ENCODE results near the gene PPM1F.

The PPM1F gene

DNA sequence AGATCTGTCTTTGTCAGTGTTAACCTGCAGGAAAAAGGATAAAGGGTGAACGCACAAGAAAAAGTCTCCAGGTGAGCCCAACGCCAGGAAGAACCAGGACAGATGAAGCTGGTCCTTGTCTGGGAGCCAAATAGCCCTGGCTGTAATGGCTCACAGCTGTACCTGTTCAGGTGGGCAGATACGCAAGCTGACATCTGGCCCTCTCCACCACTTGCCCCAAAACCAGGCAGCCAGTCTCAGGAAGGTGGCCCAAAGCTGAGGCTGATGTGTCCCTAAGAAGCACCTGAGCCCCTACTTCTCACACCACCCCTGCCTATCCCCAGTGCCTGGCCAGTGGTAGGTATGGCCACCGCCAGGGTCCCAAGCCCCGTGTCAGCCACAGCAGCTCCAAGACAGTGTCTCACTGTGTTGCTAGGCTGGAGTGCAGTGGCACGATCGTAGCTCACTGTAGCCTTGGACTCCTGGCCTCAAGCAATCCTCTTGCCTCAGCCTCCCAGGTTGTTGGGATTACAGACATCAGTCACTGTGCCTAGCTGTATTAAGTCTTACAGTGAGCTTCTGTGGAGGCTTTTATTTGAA is 15.1 kb upstream of the PPM1F start:
- no peaks in the 10 kb centered on the region for H3K4me1 ChIP-seq (ENCODE audit: control insufficient read depth, insufficient read depth, low read depth, low read length)
- no peak overlapping the region for H4K91ac ChIP-seq (ENCODE audit: low read length)
- no peak overlapping the region for H2AFZ ChIP-seq (ENCODE audit: low read depth, low read length)
- H3K27me3 ChIP-seq (ENCODE audit: control insufficient read depth in 1 of 2, insufficient read depth in 1 of 2, low read length in 2 of 2), result no peaks in the 10 kb centered on the region
- H3K4me2 ChIP-seq (ENCODE audit: low read length, poor library complexity, severe bottlenecking), result no peak overlapping the region
- no peak overlapping the region for H3K4me3 ChIP-seq (ENCODE audit: insufficient read depth in 1 of 2, low read depth in 1 of 2, low read length in 2 of 2)
- no peak overlapping the region for H2AK5ac ChIP-seq (ENCODE audit: low read length, severe bottlenecking)
- peaks cover 18% of the 10 kb centered on the region for H3K79me1 ChIP-seq (replicated peaks; ENCODE audit: low read length, poor library complexity, severe bottlenecking)
- no peaks in the 10 kb centered on the region for H3K9me3 ChIP-seq (ENCODE audit: control insufficient read depth, low read length)
- no peak overlapping the region for H3K18ac ChIP-seq (ENCODE audit: low read depth in 1 of 2, low read length in 2 of 2)
- no peak overlapping the region for H2BK120ac ChIP-seq (ENCODE audit: low read depth, low read length)
- 96% methylated on average over 7 of the region's 7 CpGs for WGBS
- no peak overlapping the region for H2BK15ac ChIP-seq (ENCODE audit: low read depth, poor library complexity, severe bottlenecking)
- H3K14ac ChIP-seq (ENCODE audit: low read length in 2 of 2), result no peak overlapping the region
- no peak overlapping the region for H2BK12ac ChIP-seq (ENCODE audit: low read length in 2 of 2)
- no peak overlapping the region for H3K27ac ChIP-seq (ENCODE audit: low read length, poor library complexity, severe bottlenecking)
- H3K36me3 ChIP-seq (ENCODE audit: control insufficient read depth in 1 of 2, insufficient read depth in 2 of 2, low read depth in 1 of 2, low read length in 2 of 2), result peaks cover 88 to 94% of the 10 kb centered on the region in 2 experiments
- H3K23ac ChIP-seq (ENCODE audit: low read length in 2 of 2), result no peak overlapping the region
- H3K4ac ChIP-seq (ENCODE audit: low read depth in 1 of 2, low read length in 2 of 2), result no peak overlapping the region
- no peak overlapping the region for H4K8ac ChIP-seq (ENCODE audit: low read length)
- no peak for DNase-seq
- H3K9ac ChIP-seq (ENCODE audit: low read length), result no peak overlapping the region
- H2BK5ac ChIP-seq (ENCODE audit: low read depth, low read length, poor library complexity, severe bottlenecking), result no peak overlapping the region

DNA sequence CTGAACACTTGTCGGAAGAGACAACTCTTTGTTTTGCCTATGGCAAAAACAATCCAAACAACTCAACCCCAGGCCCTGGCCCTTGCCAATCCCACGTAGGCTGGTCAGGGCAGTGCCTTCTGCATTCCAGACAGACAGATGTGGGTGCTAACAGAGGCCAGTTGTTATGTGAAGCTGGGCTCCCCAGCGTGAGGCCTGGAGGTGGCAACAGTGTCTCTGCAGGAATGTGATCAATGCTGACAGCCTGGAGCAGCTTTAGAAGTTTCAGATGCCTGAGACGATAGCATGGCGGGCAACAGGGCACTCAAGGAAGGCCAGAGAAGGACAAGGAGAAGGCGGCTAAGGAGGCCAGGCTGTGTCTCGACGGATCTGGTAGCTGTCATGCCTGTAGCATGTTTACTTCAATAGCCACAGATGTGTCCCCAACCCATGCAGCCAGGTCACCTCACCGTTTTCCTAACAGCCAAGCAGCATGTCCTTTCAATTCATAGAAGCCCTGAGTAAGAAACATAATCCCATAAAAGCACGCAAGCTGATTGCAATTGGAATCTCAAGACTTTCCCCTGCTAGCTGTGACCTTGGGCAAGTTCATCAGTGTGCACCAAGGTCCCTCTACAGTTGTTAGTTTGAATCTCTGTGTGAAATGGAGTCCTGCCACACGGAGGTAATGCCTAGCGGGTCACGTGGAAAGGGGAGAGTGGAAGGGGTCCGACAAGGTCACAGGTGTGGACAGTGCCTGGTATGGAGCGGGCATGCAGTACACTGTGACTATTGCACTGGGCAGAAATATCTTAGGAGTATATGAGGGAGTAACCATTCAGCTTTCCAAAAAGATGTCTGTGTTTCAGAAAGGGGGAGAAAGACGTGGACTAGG is 14.2 kb upstream of the PPM1F start:
- H2BK15ac ChIP-seq (ENCODE audit: low read depth, poor library complexity, severe bottlenecking), result no peak overlapping the region
- H3K9me3 ChIP-seq (ENCODE audit: control insufficient read depth, low read length), result no peaks in the 10 kb centered on the region
- H3K36me3 ChIP-seq (ENCODE audit: control insufficient read depth in 1 of 2, insufficient read depth in 2 of 2, low read depth in 1 of 2, low read length in 2 of 2), result peaks cover 89 to 94% of the 10 kb centered on the region in 2 experiments
- H3K23ac ChIP-seq (ENCODE audit: low read length in 2 of 2), result no peak overlapping the region
- H2BK120ac ChIP-seq (ENCODE audit: low read depth, low read length), result no peak overlapping the region
- no peak overlapping the region for H2BK12ac ChIP-seq (ENCODE audit: low read length in 2 of 2)
- no peak overlapping the region for H3K14ac ChIP-seq (ENCODE audit: low read length in 2 of 2)
- no peaks in the 10 kb centered on the region for H3K4me1 ChIP-seq (ENCODE audit: control insufficient read depth, insufficient read depth, low read depth, low read length)
- no peak overlapping the region for H3K27ac ChIP-seq (ENCODE audit: low read length, poor library complexity, severe bottlenecking)
- H3K18ac ChIP-seq (ENCODE audit: low read depth in 1 of 2, low read length in 2 of 2), result no peak overlapping the region
- H2AK5ac ChIP-seq (ENCODE audit: low read length, severe bottlenecking), result no peak overlapping the region
- no peak overlapping the region for H2BK5ac ChIP-seq (ENCODE audit: low read depth, low read length, poor library complexity, severe bottlenecking)
- no peak overlapping the region for H2AFZ ChIP-seq (ENCODE audit: low read depth, low read length)
- no peak overlapping the region for H4K8ac ChIP-seq (ENCODE audit: low read length)
- H3K79me1 ChIP-seq (replicated peaks; ENCODE audit: low read length, poor library complexity, severe bottlenecking), result peaks cover 14% of the 10 kb centered on the region
- no peak overlapping the region for H3K4me2 ChIP-seq (ENCODE audit: low read length, poor library complexity, severe bottlenecking)
- H3K4me3 ChIP-seq (ENCODE audit: insufficient read depth in 1 of 2, low read depth in 1 of 2, low read length in 2 of 2), result no peak overlapping the region
- no peaks in the 10 kb centered on the region for H3K27me3 ChIP-seq (ENCODE audit: control insufficient read depth in 1 of 2, insufficient read depth in 1 of 2, low read length in 2 of 2)
- 97% methylated on average over 16 of the region's 16 CpGs for WGBS
- no peak overlapping the region for H4K91ac ChIP-seq (ENCODE audit: low read length)
- H3K4ac ChIP-seq (ENCODE audit: low read depth in 1 of 2, low read length in 2 of 2), result no peak overlapping the region
- no peak overlapping the region for H3K9ac ChIP-seq (ENCODE audit: low read length)
- DNase-seq, result no peak

DNA sequence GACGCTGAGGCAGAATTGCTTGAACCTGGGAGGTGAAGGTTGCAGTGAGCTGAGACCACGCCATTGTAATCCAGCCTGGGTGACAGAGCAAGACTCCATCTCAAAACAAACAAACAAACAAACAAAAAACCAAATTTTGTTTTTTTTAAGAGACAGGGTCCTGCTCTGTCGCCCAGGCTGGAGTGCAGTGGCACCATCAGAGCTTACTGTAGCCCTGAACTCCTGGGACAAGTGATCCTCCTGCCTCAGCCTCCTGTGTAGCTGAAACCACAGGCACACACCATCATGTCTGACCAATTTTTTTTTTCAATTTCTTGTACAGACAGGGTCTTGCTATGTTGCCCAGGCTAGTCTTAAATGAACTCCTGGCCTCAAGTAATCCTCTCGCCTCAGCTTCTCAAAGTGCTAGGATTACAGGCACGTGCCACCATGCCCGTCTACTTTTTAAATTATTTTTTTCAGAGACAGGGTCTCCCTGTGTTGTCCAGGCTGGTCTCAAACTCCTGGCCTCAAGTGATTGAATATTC is 13.2 kb upstream of the PPM1F start:
- Histone ChIP-seq H3K27me3 (ENCODE audit: control insufficient read depth in 1 of 2, insufficient read depth in 1 of 2, low read length in 2 of 2) (no peaks in the 10 kb centered on the region), H2BK120ac (ENCODE audit: low read depth, low read length) (no peak overlapping the region), H2AFZ (ENCODE audit: low read depth, low read length) (no peak overlapping the region), H3K23ac (ENCODE audit: low read length in 2 of 2) (no peak overlapping the region), H3K79me1 (replicated peaks; ENCODE audit: low read length, poor library complexity, severe bottlenecking) (peaks cover 10% of the 10 kb centered on the region), H3K4ac (ENCODE audit: low read depth in 1 of 2, low read length in 2 of 2) (no peak overlapping the region), H2BK15ac (ENCODE audit: low read depth, poor library complexity, severe bottlenecking) (no peak overlapping the region), H3K36me3 (ENCODE audit: control insufficient read depth in 1 of 2, insufficient read depth in 2 of 2, low read depth in 1 of 2, low read length in 2 of 2) (peaks cover 89 to 94% of the 10 kb centered on the region in 2 experiments), H3K14ac (ENCODE audit: low read length in 2 of 2) (no peak overlapping the region), H3K4me1 (ENCODE audit: control insufficient read depth, insufficient read depth, low read depth, low read length) (peaks cover 3% of the 10 kb centered on the region), H2AK5ac (ENCODE audit: low read length, severe bottlenecking) (no peak overlapping the region), H2BK12ac (ENCODE audit: low read length in 2 of 2) (no peak overlapping the region), H3K4me3 (ENCODE audit: insufficient read depth in 1 of 2, low read depth in 1 of 2, low read length in 2 of 2) (no peak overlapping the region), H3K9ac (ENCODE audit: low read length) (no peak overlapping the region), H3K9me3 (ENCODE audit: control insufficient read depth, low read length) (no peaks in the 10 kb centered on the region), H3K4me2 (ENCODE audit: low read length, poor library complexity, severe bottlenecking) (no peak overlapping the region), H2BK5ac (ENCODE audit: low read depth, low read length, poor library complexity, severe bottlenecking) (no peak overlapping the region), H4K91ac (ENCODE audit: low read length) (no peak overlapping the region), H3K18ac (ENCODE audit: low read depth in 1 of 2, low read length in 2 of 2) (no peak overlapping the region), H3K27ac (ENCODE audit: low read length, poor library complexity, severe bottlenecking) (no peak overlapping the region), H4K8ac (ENCODE audit: low read length) (no peak overlapping the region)
- WGBS, result 100% methylated on average over 6 of the region's 6 CpGs
- DNase-seq, result no peak

DNA sequence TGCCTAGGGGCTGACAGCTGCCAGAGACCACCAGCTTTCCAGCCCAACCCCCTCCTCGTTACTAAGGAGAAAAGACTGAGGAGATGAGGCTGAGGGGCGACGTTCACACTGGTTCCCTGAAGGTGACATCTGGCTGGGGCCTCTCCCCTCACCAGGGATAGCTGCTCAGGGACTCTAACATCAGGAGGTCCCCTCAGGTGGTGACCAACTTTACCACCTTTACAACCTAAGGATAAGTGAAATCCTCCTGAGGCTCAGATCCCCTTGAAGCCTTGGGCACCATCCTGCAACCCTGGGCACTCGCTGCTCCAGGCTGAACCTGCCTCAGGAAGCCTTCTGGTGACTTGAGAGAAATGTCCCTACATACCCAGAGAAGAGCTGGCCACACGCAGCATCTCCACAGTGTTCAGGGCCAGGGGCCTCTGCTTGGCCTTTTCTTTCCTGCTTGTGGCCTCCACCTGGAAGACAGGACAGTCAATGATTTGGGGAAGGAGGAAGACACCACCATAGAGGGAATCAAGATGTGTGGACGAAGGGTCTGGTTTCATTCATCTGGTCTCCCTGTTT is 12.4 kb upstream of the PPM1F start:
- Histone ChIP-seq H2AFZ (ENCODE audit: low read depth, low read length) (no peak overlapping the region), H2BK15ac (ENCODE audit: low read depth, poor library complexity, severe bottlenecking) (no peak overlapping the region), H3K14ac (ENCODE audit: low read length in 2 of 2) (no peak overlapping the region), H3K27ac (ENCODE audit: low read length, poor library complexity, severe bottlenecking) (no peak overlapping the region), H3K9ac (ENCODE audit: low read length) (no peak overlapping the region), H3K27me3 (ENCODE audit: control insufficient read depth in 1 of 2, insufficient read depth in 1 of 2, low read length in 2 of 2) (no peaks in the 10 kb centered on the region), H3K4me1 (ENCODE audit: control insufficient read depth, insufficient read depth, low read depth, low read length) (peaks cover 12% of the 10 kb centered on the region), H3K4me2 (ENCODE audit: low read length, poor library complexity, severe bottlenecking) (no peak overlapping the region), H4K91ac (ENCODE audit: low read length) (no peak overlapping the region), H4K8ac (ENCODE audit: low read length) (no peak overlapping the region), H3K23ac (ENCODE audit: low read length in 2 of 2) (no peak overlapping the region), H3K9me3 (ENCODE audit: control insufficient read depth, low read length) (no peaks in the 10 kb centered on the region), H3K4ac (ENCODE audit: low read depth in 1 of 2, low read length in 2 of 2) (no peak overlapping the region), H2BK120ac (ENCODE audit: low read depth, low read length) (no peak overlapping the region), H3K36me3 (ENCODE audit: control insufficient read depth in 1 of 2, insufficient read depth in 2 of 2, low read depth in 1 of 2, low read length in 2 of 2) (peaks cover 89 to 93% of the 10 kb centered on the region in 2 experiments), H3K79me1 (replicated peaks; ENCODE audit: low read length, poor library complexity, severe bottlenecking) (peaks cover 9% of the 10 kb centered on the region), H2BK12ac (ENCODE audit: low read length in 2 of 2) (no peak overlapping the region), H2AK5ac (ENCODE audit: low read length, severe bottlenecking) (no peak overlapping the region), H2BK5ac (ENCODE audit: low read depth, low read length, poor library complexity, severe bottlenecking) (no peak overlapping the region), H3K4me3 (ENCODE audit: insufficient read depth in 1 of 2, low read depth in 1 of 2, low read length in 2 of 2) (no peak overlapping the region), H3K18ac (ENCODE audit: low read depth in 1 of 2, low read length in 2 of 2) (no peak overlapping the region)
- DNase-seq, result no peak
- WGBS, result 97% methylated on average over 4 of the region's 6 CpGs

Data from mesenchymal stem cell (in vitro differentiated cells and primary cell).